HG03045 (cell line): Measurements from ENCODE around the gene PCDHGA1.
"Not testable (repeated sequence)": the region's sequence is repeated elsewhere in the genome, so short reads cannot be mapped to it uniquely, and the experiment has no call there.

Source experiments
- ATAC-seq: cut with Tn5 transposase; IDR thresholded peaks from one replicate; pipeline ENCODE4 v1.9.1; 2021; ENCODE audit warnings: mild to moderate bottlenecking, moderate library complexity; ENCODE audit not compliant: unreplicated experiment

PCDHGA1 gene

DNA sequence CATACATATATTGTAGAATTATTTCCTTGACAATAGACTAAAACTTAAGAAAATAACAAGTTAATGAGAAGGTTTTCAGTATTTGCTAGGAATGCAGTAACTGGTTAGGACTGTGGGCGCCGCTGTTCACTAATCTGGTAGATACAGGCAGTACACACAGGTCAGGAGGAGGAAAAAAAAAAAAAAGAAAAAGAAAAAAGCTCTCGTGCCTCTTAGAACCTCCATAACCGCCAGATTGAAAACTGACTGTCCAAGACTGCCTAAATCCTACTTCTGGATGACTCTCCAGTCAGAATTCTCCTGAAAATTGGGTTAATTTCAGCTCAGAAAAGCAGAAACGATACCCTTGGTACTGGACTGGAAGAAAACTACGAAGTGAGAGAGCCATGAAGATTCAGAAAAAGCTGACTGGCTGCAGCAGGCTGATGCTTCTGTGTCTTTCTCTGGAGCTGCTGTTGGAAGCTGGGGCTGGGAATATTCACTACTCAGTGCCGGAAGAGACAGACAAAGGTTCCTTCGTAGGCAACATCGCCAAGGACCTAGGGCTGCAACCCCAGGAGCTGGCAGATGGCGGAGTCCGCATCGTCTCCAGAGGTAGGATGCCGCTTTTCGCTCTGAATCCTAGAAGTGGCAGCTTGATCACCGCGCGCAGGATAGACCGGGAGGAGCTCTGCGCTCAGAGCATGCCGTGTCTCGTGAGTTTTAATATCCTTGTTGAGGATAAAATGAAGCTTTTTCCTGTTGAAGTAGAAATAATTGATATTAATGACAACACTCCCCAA is at the start of gene PCDHGA1:
Gene PCDHGA1, plus strand, starts transcription at position 216 of the 782 bp plus-strand sequence.
- ATAC-seq = no peak

DNA sequence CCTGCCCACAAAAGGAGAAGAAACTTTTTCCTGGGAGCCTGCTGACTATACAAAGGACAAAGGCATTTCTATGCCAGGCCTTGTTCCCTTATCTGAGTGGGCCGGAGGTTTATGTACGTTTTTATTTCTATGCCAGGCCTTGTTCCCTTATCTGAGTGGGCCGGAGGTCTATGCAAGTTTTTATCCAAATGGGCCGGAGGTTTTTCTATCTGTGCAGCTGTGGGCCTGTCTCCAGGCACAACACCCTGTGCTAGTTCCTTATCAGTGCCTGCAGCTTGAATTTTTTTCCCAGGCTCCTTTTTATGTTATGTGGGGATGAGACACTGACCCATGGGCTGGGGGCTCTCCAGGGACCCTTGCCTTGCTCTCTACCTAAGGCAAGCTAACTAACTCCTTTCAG is 31.9 kb upstream of the PCDHGA1 start:
- ATAC-seq = no peak

DNA sequence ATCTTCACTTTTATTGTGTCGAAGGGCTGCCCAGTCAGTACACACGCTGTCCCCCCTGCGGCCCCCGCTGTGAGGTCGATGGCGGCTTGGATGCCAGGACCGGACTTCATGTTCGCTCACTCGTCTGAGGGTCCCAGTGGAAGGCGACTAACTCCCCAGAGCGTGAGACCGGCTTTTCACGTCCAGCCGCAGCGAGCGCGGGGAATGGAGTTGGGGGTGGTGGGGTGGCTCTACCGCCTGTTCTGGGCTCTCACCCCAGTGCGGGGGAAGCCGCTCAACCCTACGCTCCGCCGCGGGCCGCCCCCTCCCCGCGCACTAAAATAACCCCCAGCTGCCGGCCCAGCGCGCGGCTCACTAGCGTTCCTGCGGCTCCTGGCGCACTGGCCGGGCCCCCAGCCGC is 26.6 kb upstream of the PCDHGA1 start, which contains the start of gene SLC25A2:
Gene SLC25A2, minus strand, starts transcription at position 294 of the 400 bp plus-strand sequence. Its CDS starts 184 bp downstream, at position 110.
- ATAC-seq = no peak

DNA sequence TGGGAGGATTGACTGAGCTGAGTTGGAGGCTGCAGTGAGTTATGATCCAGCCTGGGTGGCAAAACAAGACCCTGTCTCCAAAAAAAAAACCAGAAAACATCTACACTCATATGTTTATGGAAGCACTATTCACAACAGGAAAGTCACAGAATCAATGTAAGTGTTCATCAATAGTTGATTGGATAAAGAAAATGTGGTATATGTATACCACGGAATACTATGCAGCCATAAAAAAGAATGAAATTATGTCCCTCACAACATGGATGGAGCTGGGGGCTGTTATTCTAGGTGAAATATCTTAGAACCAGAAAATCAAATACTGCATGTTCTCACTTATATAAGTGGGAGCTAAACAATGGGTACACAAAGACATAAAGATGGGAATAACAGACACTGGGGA is 23.7 kb upstream of the PCDHGA1 start:
- ATAC-seq = no peak

DNA sequence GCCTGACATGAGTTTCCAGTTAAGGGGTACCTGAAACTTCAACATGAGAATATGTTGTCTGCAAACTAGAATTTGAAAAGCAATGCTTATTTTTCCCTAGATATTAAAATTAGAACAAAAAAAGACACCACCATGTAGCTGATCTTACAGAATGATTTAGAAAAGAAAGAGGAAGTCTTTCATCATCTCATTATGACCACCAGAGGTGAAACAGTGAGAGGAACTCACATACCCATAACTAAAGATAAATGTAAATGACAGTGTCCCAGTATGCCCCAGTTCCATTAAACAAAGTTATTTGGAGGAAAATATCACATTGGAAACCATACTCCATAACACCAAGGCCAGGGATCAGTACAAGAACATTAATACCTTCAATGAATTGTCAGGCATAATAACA is 16.6 kb upstream of the PCDHGA1 start:
- no peak for ATAC-seq

DNA sequence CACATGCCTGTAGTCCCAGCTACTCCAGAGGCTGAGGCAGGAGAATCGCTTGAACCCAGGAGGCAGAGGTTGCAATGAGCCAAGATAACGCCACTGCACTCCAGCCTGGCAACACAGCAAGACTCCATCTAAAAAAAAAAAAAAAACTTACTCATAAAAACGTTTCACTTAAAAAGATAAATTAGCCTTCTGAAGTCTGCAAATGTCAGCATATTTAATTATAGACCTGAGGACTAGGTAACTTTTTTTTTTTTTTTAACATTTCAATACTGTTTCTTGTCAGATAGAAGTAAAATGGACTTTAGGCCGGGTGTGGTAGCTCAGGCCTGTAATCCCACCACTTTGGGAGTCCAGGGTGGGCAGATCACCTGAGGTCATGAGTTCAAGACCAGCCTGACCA is 13.4 kb upstream of the PCDHGA1 start:
- ATAC-seq = not testable (repeated sequence)

DNA sequence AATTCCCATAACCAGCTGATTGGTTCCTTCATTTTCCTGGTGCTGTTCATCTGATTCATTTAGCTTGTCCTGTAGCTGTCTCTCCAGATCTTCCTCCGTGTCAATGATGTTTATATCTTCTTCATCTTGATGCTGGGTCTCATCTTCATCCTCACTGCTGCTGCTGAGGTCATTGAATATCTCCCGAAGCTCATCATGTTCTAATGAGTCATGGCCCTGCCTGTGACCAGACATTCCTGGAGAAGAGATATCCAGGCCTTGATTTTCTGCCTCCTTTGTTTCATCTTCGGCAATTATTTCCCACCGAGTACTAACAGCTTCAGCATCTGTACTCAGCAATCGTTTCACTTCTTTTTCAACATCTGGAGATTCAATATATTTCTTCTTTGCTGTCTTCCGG is 11.1 kb upstream of the PCDHGA1 start:
- no peak for ATAC-seq

DNA sequence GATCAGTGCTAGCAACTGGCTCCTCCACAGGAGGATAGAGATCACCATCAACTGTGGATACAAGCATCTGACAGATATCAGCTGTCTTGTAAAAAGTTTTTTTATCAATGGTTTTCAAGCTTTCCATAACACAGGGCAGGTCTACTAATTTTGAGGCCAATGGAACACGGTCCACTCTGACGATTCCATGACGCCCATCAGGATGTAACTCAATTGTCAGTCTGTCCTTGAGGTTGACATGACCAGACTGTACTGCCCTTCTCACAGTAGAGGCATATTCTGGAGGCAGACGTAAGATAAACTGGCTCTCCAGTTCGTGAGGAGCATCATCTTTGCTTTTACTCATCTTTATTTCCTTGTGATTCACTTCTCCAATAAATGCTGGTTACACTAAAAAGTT is 10.6 kb upstream of the PCDHGA1 start:
- no peak for ATAC-seq

DNA sequence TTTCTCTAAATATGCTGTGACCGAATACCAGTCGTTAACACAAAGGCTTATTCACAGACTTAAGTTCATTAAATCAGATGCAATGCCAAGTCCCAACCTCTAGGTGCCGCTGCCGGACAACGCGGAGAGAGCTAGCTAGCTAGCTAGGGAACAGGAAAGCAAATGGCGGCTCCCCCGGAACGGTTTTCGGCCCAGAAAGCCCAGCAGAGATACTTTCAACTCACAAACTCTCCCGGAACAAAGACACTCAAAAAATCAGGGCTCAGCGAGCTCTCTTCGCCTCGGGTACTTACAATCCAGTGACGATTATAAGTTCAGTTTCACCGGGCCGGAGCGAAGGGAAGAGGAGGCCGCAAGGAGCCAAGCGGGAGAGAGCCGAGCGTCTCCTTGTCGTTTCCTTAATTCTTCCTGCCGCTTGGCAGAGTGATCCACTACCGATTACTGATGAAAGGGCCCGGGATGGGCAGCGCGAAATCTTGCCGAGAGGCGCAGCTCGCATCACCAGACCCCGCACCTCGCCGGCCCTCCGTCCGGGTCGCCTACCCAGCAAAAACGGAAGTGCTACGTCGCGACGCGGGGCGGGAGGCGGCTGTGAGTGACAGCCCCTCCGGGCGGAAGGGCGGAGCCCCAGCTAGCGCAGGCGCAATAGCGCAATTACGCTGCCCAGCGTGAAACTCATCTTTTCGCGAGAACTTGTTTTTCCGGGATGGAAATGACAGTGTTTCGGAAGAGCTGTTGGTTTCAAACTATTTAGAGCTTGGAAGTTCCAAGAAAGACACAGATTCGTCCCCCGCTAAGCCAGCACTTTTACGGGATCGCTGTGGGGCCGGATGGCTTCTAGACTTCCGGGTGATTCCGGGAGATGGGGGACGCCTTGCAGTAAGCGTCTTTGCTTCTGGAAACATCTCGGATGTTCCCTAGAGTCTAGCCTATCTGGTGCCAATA is 9.8 kb upstream of the PCDHGA1 start, which contains the start of gene TAF7:
Gene TAF7, minus strand, starts transcription at position 560 of the 945 bp plus-strand sequence. CDS start 740 bp downstream, outside the sequence.
- ATAC-seq = peak; percentile 94

DNA sequence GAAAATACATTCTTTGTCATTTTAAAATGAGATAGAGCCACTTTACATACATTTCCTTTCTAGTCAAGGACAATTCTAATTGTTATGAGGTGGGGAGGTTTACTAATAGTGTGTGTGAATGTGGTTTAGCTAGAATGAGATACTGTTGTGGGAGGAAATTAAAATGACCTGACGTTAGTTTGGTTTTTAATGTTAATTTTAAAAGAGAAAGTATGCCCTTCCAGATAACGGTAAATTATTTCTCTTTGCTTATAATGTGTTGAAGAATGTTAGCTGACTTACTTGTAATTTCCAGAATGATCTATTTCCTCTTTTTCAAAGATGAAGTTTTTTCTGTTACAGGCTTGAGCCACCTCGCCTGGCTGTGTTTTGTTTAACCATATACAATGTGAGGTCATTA is 8.1 kb upstream of the PCDHGA1 start:
- ATAC-seq = no peak

DNA sequence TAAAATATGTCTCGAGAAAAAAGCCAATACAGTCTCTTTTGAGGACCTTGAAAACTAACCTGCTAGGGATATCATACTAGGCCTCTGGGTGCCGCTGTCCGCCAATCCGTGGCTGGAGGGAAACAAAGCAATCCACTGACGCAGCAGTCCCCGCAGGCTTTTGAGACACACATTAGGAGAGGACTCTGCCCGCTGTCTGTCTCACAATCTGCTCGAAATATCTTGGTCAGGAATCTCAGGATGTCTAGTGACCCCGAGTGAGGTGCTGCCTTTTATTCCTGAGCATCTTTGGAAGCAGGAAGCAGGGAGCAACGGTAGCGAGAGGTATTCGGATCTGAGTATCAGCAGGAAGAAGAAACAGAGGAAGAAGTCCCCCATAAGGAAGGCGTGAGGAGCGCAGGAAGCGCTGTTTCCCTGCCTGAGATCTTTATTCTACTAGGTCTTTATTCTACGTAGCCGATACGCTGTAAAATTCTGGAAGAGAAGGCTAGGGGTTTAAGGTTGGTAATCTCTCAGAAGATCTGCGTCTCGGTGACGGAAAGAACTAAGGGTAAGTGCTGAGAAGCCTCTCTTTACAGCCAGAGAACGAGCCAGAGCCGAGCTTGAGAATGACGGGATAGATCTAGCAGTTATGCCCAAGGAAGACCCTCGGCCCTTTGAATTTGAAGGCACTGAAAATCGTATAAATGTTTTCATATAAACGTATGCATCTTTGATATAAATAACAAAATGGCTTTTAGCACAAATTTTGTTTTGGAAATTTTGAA is 4.0 kb upstream of the PCDHGA1 start:
- ATAC-seq = peak; percentile 82

DNA sequence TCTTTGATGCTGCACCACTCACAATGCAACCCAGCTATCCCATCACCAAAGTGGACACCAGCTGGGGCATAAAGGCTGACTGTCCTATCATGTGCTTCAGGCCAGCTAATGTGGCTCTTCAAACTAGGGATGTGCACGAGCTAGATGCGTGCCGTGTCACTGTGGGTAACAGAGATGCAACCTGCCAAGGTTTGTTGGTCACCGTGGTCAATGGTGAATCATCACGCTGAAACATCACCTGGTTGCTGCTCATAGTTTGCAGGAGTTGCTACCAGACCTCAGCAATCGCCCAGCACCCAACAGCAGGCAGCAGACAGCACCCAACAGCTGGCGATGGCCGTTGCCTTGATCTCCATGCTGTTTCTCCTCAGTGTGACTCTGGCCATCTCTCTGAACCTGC is 2.1 kb upstream of the PCDHGA1 start:
- ATAC-seq = no peak

DNA sequence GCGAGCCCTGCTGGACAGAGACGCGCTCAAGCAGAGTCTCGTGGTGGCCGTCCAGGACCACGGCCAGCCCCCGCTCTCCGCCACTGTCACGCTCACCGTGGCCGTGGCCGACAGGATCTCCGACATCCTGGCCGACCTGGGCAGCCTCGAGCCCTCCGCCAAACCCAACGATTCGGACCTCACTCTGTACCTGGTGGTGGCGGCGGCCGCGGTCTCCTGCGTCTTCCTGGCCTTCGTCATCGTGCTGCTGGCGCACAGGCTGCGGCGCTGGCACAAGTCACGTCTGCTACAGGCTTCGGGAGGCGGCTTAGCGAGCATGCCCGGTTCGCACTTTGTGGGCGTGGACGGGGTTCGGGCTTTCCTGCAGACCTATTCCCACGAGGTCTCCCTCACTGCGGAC is 2.3 kb downstream of the PCDHGA1 start:
- not testable (repeated sequence) for ATAC-seq

DNA sequence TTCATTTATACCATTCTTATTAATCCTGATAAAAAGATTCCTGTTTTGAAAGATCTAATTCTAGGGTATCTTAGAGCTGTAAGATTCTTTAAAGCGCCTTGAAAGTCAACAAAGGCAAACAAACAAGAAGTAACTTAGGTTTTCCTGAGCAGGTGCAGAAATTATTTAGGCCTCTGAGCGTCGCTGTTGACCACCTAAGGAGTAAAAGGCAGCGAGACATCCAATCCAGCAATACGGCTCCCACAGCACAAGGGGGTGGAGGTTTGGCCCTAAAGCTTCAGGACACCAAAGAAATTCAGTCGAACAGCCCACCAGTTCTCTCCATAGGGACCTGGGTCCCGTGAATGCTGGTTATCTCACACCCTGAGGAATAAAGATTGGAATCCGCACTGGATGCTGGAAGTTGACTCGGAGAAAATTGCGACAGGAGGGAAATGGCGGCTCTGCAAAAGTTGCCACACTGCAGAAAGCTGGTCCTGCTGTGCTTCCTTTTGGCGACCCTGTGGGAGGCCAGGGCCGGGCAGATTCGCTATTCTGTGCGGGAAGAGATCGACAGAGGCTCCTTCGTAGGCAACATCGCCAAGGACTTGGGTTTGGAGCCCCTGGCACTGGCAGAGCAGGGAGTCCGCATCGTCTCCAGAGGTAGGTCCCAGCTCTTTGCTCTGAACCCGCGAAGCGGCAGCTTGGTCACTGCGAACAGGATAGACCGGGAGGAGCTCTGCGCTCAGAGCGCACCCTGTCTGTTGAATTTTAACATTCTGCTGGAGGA is 8.4 kb downstream of the PCDHGA1 start, which contains the start of gene PCDHGA2:
Gene PCDHGA2, plus strand, starts transcription at position 223 of the 769 bp plus-strand sequence.
- ATAC-seq = no peak

DNA sequence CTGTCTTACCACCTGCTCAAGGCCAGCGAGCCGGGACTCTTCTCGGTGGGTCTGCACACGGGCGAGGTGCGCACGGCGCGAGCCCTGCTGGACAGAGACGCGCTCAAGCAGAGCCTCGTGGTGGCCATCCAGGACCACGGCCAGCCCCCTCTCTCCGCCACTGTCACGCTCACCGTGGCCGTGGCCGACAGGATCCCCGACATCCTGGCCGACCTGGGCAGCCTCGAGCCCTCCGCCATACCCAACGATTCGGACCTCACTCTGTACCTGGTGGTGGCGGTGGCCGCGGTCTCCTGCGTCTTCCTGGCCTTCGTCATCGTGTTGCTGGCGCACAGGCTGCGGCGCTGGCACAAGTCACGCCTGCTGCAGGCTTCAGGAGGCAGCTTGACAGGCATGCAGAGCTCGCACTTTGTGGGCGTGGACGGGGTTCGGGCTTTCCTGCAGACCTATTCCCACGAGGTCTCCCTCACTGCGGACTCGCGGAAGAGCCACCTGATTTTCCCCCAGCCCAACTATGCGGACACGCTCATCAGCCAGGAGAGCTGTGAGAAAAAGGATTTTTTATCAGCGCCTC is 10.6 kb downstream of the PCDHGA1 start:
- ATAC-seq = not testable (repeated sequence)

DNA sequence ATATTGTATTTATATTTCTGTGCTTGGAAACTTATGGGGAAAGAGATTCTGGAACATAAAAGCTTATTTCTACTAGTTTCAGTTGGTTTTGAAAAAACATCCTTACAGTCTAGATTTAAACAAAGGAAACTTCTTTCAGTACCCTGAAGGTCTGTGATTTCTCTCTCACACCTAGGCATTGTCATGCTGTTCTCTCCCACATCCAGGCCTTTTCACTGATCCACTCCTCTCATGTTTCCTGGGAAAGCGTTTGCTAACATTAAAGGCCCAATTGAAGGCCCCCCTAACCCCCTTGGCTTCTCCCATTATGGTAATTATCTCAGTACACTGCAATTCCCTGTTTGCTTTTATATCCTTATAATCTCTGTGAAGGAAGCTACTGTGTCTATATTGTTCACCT is 12.5 kb downstream of the PCDHGA1 start:
- no peak for ATAC-seq

DNA sequence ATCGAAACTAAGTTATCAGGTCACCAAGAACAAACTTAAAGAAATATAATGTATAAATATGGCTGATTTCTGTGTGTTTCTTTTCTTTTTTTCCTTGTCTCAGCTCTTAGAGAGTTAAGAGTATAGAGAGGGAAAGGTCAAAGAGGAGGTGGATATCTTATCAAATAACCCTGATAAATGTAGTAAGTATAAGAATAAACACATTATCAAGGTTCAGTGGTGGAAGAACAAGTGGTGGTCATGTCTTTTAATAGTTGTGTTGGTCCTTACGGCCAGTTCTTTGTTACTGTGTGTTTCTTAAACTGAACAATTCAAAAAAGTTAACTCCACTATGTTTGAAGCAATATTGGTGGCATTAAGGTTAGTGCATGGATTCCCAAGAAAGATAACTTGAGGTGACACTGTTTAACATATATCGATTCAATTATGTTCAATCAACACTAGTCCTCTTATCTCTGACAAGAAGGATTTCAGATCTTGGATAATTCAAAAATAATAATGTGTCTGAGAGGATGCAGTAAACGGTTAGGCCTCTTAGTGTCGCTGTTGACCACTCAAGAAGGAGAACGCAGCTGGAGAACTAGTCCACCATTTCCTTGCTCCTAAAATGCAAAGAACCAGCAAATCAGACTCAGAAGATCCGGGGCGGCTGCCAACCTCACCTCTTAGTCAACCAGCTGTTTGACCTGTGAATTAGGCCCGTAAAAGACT is 13.1 kb downstream of the PCDHGA1 start, which contains the start of gene PCDHGA3:
Gene PCDHGA3, plus strand, starts transcription at position 588 of the 711 bp plus-strand sequence. CDS start 205 bp downstream, outside the sequence.
- ATAC-seq = no peak

DNA sequence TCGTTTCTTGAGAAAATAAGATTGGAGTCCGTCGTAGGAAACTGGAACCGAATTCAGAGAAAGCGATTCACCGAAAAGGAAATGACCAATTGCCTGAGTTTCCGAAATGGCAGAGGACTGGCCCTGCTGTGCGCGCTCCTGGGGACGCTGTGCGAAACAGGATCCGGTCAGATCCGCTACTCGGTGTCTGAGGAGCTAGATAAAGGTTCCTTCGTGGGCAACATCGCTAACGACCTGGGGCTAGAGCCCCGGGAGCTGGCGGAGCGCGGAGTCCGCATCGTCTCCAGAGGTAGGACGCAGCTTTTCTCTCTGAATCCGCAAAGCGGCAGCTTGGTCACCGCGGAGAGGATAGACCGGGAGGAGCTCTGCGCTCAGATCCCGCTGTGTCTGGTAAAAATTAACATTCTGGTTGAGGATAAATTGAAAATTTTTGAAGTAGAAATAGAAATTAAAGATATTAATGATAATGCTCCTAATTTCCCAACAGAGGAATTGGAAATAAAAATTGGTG is 13.7 kb downstream of the PCDHGA1 start:
- ATAC-seq = no peak

DNA sequence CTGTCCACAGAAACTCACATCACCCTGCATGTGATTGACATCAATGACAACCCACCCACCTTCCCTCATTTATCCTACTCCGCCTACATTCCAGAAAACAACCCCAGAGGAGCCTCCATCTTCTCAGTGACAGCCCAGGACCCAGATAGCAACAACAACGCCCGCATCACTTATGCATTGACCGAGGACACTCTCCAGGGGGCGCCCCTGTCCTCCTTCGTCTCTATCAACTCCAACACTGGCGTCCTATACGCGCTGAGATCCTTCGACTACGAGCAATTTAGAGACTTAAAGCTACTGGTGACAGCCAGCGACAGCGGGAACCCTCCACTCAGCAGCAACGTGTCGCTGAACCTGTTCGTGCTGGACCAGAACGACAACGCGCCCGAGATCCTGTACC is 15.0 kb downstream of the PCDHGA1 start:
- no peak for ATAC-seq
